GM23338 (cell line): ENCODE data around the gene PROSER2. TPM values are rescaled to one million over a fixed set of nuclear protein-coding genes. Genes with fewer than 3 reads are reported as not detected.

Source experiments
- ATAC-seq: fragments of 200-7000 bp; cut with Tn5 transposase; 3 replicates; pipeline ENCODE4 v1.9.1; 2020
- DNase-seq: peaks from one replicate; pipeline ENCODE4 v3.0.0-alpha.2; 2015; ENCODE audit warnings: low spot score
- H2AFZ ChIP-seq: fragments of 200-600 bp; sonication (generic); 2 replicates; pipeline ENCODE4 v1.8.0; 2016; ENCODE audit warnings: antibody characterized with exemption, mild to moderate bottlenecking, moderate library complexity
- H3F3A ChIP-seq: fragments of 200-600 bp; sonication (generic); replicated peaks from 2 replicates; pipeline ENCODE4 v1.8.0; 2017; ENCODE audit warnings: antibody characterized with exemption, mixed run types, low read depth
- H3K27ac ChIP-seq: fragments of 200-600 bp; sonication (generic); 2 replicates; pipeline ENCODE4 v1.6.1; 2016; ENCODE audit warnings: low read depth
- H3K27me3 ChIP-seq: fragments of 200-600 bp; sonication (generic); 2 replicates; pipeline ENCODE4 v1.8.0; 2016; ENCODE audit warnings: mild to moderate bottlenecking, mixed run types, moderate library complexity; ENCODE audit not compliant: insufficient read depth
- H3K36me3 ChIP-seq: fragments of 200-600 bp; sonication (generic); 2 replicates; pipeline ENCODE4 v1.8.0; 2016; ENCODE audit warnings: mild to moderate bottlenecking; ENCODE audit not compliant: insufficient read depth
- H3K4me1 ChIP-seq: fragments of 200-600 bp; sonication (generic); 2 replicates; pipeline ENCODE4 v1.8.0; 2016; ENCODE audit warnings: mild to moderate bottlenecking, moderate library complexity; ENCODE audit not compliant: insufficient read depth
- H3K4me2 ChIP-seq: fragments of 200-600 bp; sonication (generic); 2 replicates; pipeline ENCODE4 v1.7.1; 2017; ENCODE audit warnings: mixed run types
- H3K4me3 ChIP-seq: fragments of 200-600 bp; sonication (generic); 2 replicates; pipeline ENCODE4 v1.6.1; 2016; ENCODE audit warnings: mixed run types
- H3K79me2 ChIP-seq: fragments of 200-600 bp; sonication (generic); replicated peaks from 2 replicates; pipeline ENCODE4 v1.8.0; 2017; ENCODE audit warnings: mild to moderate bottlenecking; ENCODE audit not compliant: insufficient read depth
- H3K9me2 ChIP-seq: fragments of 200-600 bp; sonication (generic); 2 replicates; pipeline ENCODE4 v1.8.0; 2017; ENCODE audit not compliant: insufficient read depth
- H4K20me1 ChIP-seq: fragments of 200-600 bp; sonication (generic); replicated peaks from 2 replicates; pipeline ENCODE4 v1.8.0; 2017; ENCODE audit warnings: mild to moderate bottlenecking; ENCODE audit not compliant: insufficient read depth
- H3K27ac Mint-ChIP-seq: 2 replicates; pipeline ENCODE4 v1.8.0; 2020; ENCODE audit warnings: inconsistent platforms, mild to moderate bottlenecking, moderate library complexity, mixed read lengths
- H3K27me3 Mint-ChIP-seq: 3 replicates; pipeline ENCODE4 v1.8.0; 2022; ENCODE audit warnings: low read depth, mild to moderate bottlenecking, moderate library complexity, mixed read lengths, inconsistent platforms; ENCODE audit not compliant: insufficient read depth, poor library complexity
- H3K36me3 Mint-ChIP-seq: 3 replicates; pipeline ENCODE4 v1.8.0; 2021; ENCODE audit warnings: low read depth, mild to moderate bottlenecking, inconsistent platforms, moderate library complexity, mixed read lengths
- H3K4me1 Mint-ChIP-seq: 3 replicates; pipeline ENCODE4 v1.8.0; 2020; ENCODE audit warnings: mild to moderate bottlenecking, inconsistent platforms, mixed read lengths
- H3K4me3 Mint-ChIP-seq: 3 replicates; pipeline ENCODE4 v1.8.0; 2021; ENCODE audit warnings: moderate library complexity, mild to moderate bottlenecking, inconsistent platforms, mixed read lengths
- H3K9me3 Mint-ChIP-seq: 3 replicates; pipeline ENCODE4 v1.8.0; 2020; ENCODE audit warnings: moderate library complexity, mild to moderate bottlenecking, inconsistent platforms, mixed read lengths
- CREB1 ChIP-seq: fragments of 250-450 bp; sonication (Bioruptor Pico); IDR thresholded peaks from 2 replicates; pipeline ENCODE4 v1.5.0; 2020; ENCODE audit warnings: low read depth, mild to moderate bottlenecking, moderate library complexity
- CTCF ChIP-seq, 2 experiments: fragments of 200-600 bp in 1 of 2; sonication (generic) in 1 of 2; conservative IDR thresholded peaks; 2 replicates each; pipeline versions ENCODE4 v1.5.1 to v1.6.1; 2016 to 2017; ENCODE audit warnings: antibody characterized with exemption in 2 of 2, low read depth in 2 of 2, mild to moderate bottlenecking in 2 of 2, moderate library complexity in 1 of 2
- ETS1 ChIP-seq: IDR thresholded peaks from 2 replicates; pipeline ENCODE4 v1.6.1; 2016; ENCODE audit warnings: antibody characterized with exemption
- EZH2 ChIP-seq: fragments of 200-600 bp; sonication (generic); IDR thresholded peaks from one replicate; pipeline ENCODE4 v1.8.0; 2017; ENCODE audit warnings: antibody characterized with exemption, mild to moderate bottlenecking, low read depth; ENCODE audit not compliant: unreplicated experiment
- EZH2phosphoT487 ChIP-seq: fragments of 200-600 bp; sonication (generic); IDR thresholded peaks from one replicate; pipeline ENCODE4 v1.8.1; 2018; ENCODE audit warnings: antibody characterized with exemption; ENCODE audit not compliant: unreplicated experiment
- JUNB ChIP-seq: IDR thresholded peaks from one replicate; pipeline ENCODE4 v1.6.1; 2016; ENCODE audit warnings: antibody characterized with exemption; ENCODE audit not compliant: unreplicated experiment
- NANOG ChIP-seq: IDR thresholded peaks from 2 replicates; pipeline ENCODE4 v1.6.1; 2016; ENCODE audit warnings: antibody characterized with exemption, borderline replicate concordance
- POLR2AphosphoS5 ChIP-seq: IDR thresholded peaks from 2 replicates; pipeline ENCODE4 v1.6.1; 2016; ENCODE audit warnings: antibody characterized with exemption, low read depth
- STAT1 ChIP-seq: IDR thresholded peaks from one replicate; pipeline ENCODE4 v1.6.1; 2016; ENCODE audit warnings: antibody characterized with exemption; ENCODE audit not compliant: unreplicated experiment
- ZNF114 ChIP-seq: fragments of 250-450 bp; sonication (Bioruptor Pico); IDR thresholded peaks from 2 replicates; pipeline ENCODE4 v1.5.0; 2020; ENCODE audit warnings: mild to moderate bottlenecking, moderate library complexity
- ZNF331 ChIP-seq: fragments of 250-450 bp; sonication (Bioruptor Pico); IDR thresholded peaks from 2 replicates; pipeline ENCODE4 v1.5.0; 2020; ENCODE audit warnings: low read depth, mild to moderate bottlenecking, moderate library complexity
- ZNF462 ChIP-seq: fragments of 250-450 bp; sonication (Bioruptor Pico); IDR thresholded peaks from 2 replicates; pipeline ENCODE4 v1.5.0; 2020; ENCODE audit warnings: mild to moderate bottlenecking, moderate library complexity
- polyA plus RNA-seq: library from polyadenylated mRNA; unstranded; fragments of >200 nt; fragmentation: Nextera tagmentation; extraction: Ambion mirVana; gene quantifications from 2 replicates; pipeline ENCODE4 v1.2.1, GENCODE V29; 2016
- total RNA-seq: library from RNA; depleted of rRNA; stranded (reverse); fragments of >200 nt; shearing (Covaris generic); gene quantifications from 2 replicates; pipeline ENCODE4 v1.2.3, GENCODE V29; 2014
- TF ChIP-seq, protein P1 (sequence below): IDR thresholded peaks from one replicate; pipeline ENCODE4 v1.6.1; 2018; ENCODE audit warnings: antibody characterized with exemption; ENCODE audit not compliant: unreplicated experiment

PROSER2 gene
- total and polyA plus RNA-seq, 2 experiments from 2014 or later: 4.2 to 10.8 TPM

DNA sequence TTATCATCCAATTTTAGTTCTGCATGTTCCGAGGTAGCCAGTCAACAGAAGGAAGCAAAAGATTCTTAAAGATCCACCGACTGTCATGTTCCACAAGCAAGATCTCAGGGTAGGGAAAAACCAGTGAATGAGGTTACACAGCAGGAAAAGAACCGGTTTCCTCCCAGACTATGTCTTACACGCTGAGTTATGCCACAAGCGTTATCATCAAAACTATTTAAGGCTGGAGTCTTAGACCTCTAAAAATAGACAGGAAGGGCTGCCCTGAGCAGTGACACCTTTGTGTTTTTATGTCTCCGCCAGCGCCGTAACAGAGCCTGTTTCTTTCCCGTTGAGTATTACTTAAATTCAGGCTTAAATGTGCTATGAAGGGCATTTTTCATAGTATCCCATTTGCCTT is 48.3 kb downstream of the PROSER2 start:
- Histone ChIP-seq H3K79me2 (no peaks in the 10 kb centered on the region), H4K20me1 (no peaks in the 10 kb centered on the region), H3K4me3 (no peak overlapping the region), H3K4me1 (peaks cover 30% of the 10 kb centered on the region), H2AFZ (no peak overlapping the region), H3F3A (peaks cover 4% of the 10 kb centered on the region), H3K9me2 (no peaks in the 10 kb centered on the region), H3K4me2 (no peak overlapping the region), H3K27me3 (peaks cover 32% of the 10 kb centered on the region), H3K36me3 (no peaks in the 10 kb centered on the region), H3K27ac (no peak overlapping the region)
- ATAC-seq: no peak
- TF ChIP-seq JUNB: no peak
- no peak for TF ChIP-seq NANOG
- TF ChIP-seq STAT1: no peak
- TF ChIP-seq ZNF462 (CRISPR knock-in tag): no peak
- no peak for TF ChIP-seq CREB1 (CRISPR knock-in tag)
- no peak for TF ChIP-seq EZH2phosphoT487
- no peak for TF ChIP-seq ETS1
- no peak for TF ChIP-seq CTCF (conservative IDR thresholded peaks at IDR 0.05; ENCODE audit: low read depth in 2 of 2)
- no peak for TF ChIP-seq POLR2AphosphoS5
- TF ChIP-seq ZNF331 (CRISPR knock-in tag): no peak
- TF ChIP-seq ZNF114: no peak
- no peak for TF ChIP-seq EZH2
- TF ChIP-seq, protein P1, sequence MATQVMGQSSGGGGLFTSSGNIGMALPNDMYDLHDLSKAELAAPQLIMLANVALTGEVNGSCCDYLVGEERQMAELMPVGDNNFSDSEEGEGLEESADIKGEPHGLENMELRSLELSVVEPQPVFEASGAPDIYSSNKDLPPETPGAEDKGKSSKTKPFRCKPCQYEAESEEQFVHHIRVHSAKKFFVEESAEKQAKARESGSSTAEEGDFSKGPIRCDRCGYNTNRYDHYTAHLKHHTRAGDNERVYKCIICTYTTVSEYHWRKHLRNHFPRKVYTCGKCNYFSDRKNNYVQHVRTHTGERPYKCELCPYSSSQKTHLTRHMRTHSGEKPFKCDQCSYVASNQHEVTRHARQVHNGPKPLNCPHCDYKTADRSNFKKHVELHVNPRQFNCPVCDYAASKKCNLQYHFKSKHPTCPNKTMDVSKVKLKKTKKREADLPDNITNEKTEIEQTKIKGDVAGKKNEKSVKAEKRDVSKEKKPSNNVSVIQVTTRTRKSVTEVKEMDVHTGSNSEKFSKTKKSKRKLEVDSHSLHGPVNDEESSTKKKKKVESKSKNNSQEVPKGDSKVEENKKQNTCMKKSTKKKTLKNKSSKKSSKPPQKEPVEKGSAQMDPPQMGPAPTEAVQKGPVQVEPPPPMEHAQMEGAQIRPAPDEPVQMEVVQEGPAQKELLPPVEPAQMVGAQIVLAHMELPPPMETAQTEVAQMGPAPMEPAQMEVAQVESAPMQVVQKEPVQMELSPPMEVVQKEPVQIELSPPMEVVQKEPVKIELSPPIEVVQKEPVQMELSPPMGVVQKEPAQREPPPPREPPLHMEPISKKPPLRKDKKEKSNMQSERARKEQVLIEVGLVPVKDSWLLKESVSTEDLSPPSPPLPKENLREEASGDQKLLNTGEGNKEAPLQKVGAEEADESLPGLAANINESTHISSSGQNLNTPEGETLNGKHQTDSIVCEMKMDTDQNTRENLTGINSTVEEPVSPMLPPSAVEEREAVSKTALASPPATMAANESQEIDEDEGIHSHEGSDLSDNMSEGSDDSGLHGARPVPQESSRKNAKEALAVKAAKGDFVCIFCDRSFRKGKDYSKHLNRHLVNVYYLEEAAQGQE: no peak
- H3K27me3 Mint-ChIP-seq: peaks cover 3% of the 10 kb centered on the region
- no peak overlapping the region for H3K4me3 Mint-ChIP-seq
- no peak for DNase-seq
- H3K27ac Mint-ChIP-seq: no peak overlapping the region
- no peaks in the 10 kb centered on the region for H3K36me3 Mint-ChIP-seq
- H3K9me3 Mint-ChIP-seq: no peaks in the 10 kb centered on the region
- H3K4me1 Mint-ChIP-seq: peaks cover 49% of the 10 kb centered on the region
